NCI-H146 treated with DMSO at 0.1 percent for 48 hours (cell line): Measurements from ENCODE around the gene FOXI2.

Experiments
- DNase-seq: peaks from one replicate; lab custom pipeline; 2025; ENCODE audit not compliant: unreplicated experiment; lab: John Stamatoyannopoulos, UW

The FOXI2 gene

GRCh38 chr10:127740596-127740995, 3.6 kb downstream of the FOXI2 start:
- no peak for DNase-seq

GRCh38 chr10:127743205-127743604, 6.2 kb downstream of the FOXI2 start:
- DNase-seq, result no peak

- DNase-seq, result no peak
These were observed 8.0 kb downstream of the FOXI2 start for GRCh38 chr10:127744956-127745355.

DNA sequence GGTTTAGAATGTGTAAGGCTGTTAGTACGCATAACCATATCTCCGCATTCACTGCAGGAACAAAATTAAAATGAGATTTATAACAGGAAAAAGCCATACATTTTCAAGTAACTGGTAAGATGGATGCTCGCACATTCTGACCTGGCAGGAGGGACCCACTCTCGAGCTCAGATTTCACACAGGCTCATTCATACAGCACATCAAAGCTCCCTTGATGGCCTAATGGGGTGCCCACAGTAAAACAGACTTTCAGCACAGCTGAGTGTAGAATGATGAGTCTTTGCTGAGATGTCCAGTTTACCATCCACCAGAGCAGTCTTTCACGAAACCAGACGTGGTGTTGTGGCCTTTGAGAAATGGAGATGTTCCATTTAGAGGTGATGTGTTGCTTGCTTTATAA, 8.9 kb downstream of the FOXI2 start:
- DNase-seq, result no peak

- no peak for DNase-seq
These were observed 18.8 kb downstream of the FOXI2 start for GRCh38 chr10:127755753-127756152.

GRCh38 chr10:127756264-127756663, 19.3 kb downstream of the FOXI2 start:
- no peak for DNase-seq

DNA sequence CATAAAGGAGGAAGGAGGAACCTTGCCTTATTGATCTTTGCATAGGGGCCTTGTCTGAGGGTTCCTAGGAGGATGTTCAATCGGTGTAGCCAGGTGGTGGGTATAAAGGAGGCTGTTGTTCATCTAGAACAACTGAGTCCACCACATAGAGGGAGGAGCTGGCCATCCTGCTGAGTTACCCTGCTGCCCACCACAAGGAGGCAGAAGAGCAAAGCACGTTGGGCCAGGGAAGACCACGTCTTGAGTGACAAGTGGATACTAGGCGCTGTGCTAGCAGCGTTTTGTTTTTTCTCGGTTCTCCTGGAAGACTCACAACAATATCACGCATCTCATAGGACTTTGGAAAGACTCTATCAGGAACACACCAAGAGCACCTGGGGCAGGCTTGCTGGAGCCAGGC, 20.0 kb downstream of the FOXI2 start:
- no peak for DNase-seq

- no peak for DNase-seq
These were observed 22.3 kb downstream of the FOXI2 start for GRCh38 chr10:127759276-127759675.

GRCh38 chr10:127762925-127763324, 25.9 kb downstream of the FOXI2 start:
- DNase-seq, result no peak

- DNase-seq, result no peak
These were observed 38.0 kb downstream of the FOXI2 start for GRCh38 chr10:127774766-127775559.

DNA sequence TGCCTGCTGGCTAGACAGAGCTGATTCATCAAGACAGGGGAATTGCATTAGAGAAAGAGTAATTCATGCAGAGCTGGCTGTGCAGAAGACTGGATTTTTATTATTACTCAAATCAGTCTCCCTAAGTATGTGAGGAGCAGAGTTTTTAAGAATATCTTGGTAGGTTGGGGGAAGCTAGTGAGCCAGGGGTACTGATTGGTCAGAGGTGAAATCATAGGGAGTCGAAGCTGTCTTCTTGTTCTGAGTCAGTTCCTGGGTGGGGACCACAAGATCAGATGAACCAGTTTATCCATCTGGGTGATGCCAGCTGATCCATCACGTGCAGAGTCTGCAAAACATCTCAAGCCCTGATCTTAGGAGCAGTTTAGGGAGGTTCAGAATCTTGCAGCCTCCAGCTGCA, 39.8 kb downstream of the FOXI2 start:
- DNase-seq, result no peak

DNA sequence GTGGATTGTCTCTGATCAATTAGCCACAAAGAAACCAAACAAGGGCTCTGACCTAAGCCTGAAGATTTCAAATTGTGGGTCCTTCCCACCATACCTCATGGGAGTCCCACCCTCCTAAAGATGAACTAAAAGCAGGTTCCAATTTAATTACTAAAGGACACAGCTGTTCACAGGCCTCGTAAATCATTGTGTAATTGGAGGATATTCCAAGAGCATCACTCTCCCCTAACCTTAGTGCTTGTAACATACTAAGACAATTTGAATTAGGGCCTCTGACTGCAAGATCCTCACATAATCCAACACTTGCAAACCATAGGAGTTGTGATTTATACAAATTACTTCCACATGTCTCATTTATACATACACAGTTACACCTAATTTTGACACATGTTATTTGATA, 44.4 kb downstream of the FOXI2 start:
- no peak for DNase-seq

DNA sequence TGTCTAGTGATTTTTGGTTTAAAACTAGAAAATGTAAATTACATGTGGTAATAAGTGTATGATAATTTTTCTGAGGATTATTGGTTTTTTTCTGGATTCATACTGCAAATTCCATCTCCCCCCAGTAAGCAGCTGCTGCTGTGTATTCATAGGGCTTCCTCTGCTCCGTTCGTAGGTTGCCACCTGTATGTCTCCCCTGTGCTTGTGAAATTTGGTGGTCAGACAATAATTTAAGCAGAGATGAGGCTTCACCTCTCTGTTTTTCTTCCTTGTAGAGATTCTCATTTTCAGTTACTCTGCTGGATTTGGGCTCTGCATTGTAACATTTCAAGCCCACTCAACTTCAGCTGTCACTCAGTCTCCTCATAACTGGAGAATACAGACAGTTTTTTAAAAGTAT, 50.9 kb downstream of the FOXI2 start:
- no peak for DNase-seq

- DNase-seq, result no peak
These were observed 53.2 kb downstream of the FOXI2 start for GRCh38 chr10:127790066-127790624.
